Mononuclear cell (primary cell): ENCODE measurements around the gene SMPDL3A. TPM values are rescaled to one million over a fixed set of nuclear protein-coding genes. Genes with fewer than 3 reads are reported as not detected.

Experiments used
- H3K27me3 ChIP-seq: 2 replicates; pipeline ENCODE4 v1.6.0; 2011; ENCODE audit warnings: low read length, control low read depth; ENCODE audit not compliant: insufficient read depth
- H3K4me1 ChIP-seq: 2 replicates; pipeline ENCODE4 v1.5.1; 2011; ENCODE audit warnings: mild to moderate bottlenecking, low read length, control low read depth; ENCODE audit not compliant: insufficient read depth
- H3K4me3 ChIP-seq: 2 replicates; pipeline ENCODE4 v1.5.1; 2011; ENCODE audit warnings: mild to moderate bottlenecking, low read length, moderate library complexity
- H3K9me3 ChIP-seq: 2 replicates; pipeline ENCODE4 v1.5.1; 2011; ENCODE audit warnings: low read depth, mild to moderate bottlenecking, control low read depth, low read length
- total RNA-seq: library from RNA; depleted of rRNA; stranded (reverse); fragments of >200 nt; gene quantifications from one replicate; pipeline ENCODE4 v1.2.3, GENCODE V29; 2012

Gene SMPDL3A
- total RNA-seq, 1 donor: 10.7 TPM

GRCh38 chr6:122788663-122789181 lies 336 bp upstream of the SMPDL3A start:
- Histone ChIP-seq H3K4me1 (peaks cover 31% of the 10 kb centered on the region), H3K27me3 (peaks cover 60% of the 10 kb centered on the region), H3K9me3 (no peaks in the 10 kb centered on the region), H3K4me3 (peak overlapping the region; percentile 54)

GRCh38 chr6:122790028-122790422 lies 967 bp downstream of the SMPDL3A start:
- Histone ChIP-seq H3K4me3 (peak overlapping the region; percentile 54), H3K9me3 (no peaks in the 10 kb centered on the region), H3K27me3 (peaks cover 56% of the 10 kb centered on the region), H3K4me1 (peaks cover 31% of the 10 kb centered on the region)

- H3K4me1 ChIP-seq: peaks cover 31% of the 10 kb centered on the region
- H3K27me3 ChIP-seq: peaks cover 50% of the 10 kb centered on the region
- H3K4me3 ChIP-seq: peak overlapping the region; percentile 54
Observed at GRCh38 chr6:122790423-122791309, 1.6 kb downstream of the SMPDL3A start.

GRCh38 chr6:122791310-122791679 lies 2.2 kb downstream of the SMPDL3A start:
- Histone ChIP-seq H3K27me3 (peaks cover 44% of the 10 kb centered on the region), H3K9me3 (no peaks in the 10 kb centered on the region), H3K4me3 (no peak overlapping the region), H3K4me1 (peaks cover 31% of the 10 kb centered on the region)

More at GRCh38 chr6:122790423-122791309, 1.6 kb downstream of the SMPDL3A start:
- H3K9me3 ChIP-seq: no peaks in the 10 kb centered on the region

- no peak overlapping the region for H3K4me3 ChIP-seq
- H3K4me1 ChIP-seq: peaks cover 31% of the 10 kb centered on the region
- no peaks in the 10 kb centered on the region for H3K9me3 ChIP-seq
- H3K27me3 ChIP-seq: peaks cover 29% of the 10 kb centered on the region
Observed at GRCh38 chr6:122792766-122793165, 3.7 kb downstream of the SMPDL3A start.

- H3K4me3 ChIP-seq: no peak overlapping the region
- H3K4me1 ChIP-seq: no peaks in the 10 kb centered on the region
- no peaks in the 10 kb centered on the region for H3K9me3 ChIP-seq
- no peaks in the 10 kb centered on the region for H3K27me3 ChIP-seq
Observed at GRCh38 chr6:122797537-122797936, 8.5 kb downstream of the SMPDL3A start.

GRCh38 chr6:122798099-122798641 lies 9.1 kb downstream of the SMPDL3A start:
- H3K9me3 ChIP-seq: no peaks in the 10 kb centered on the region
- H3K4me3 ChIP-seq: no peak overlapping the region
- no peaks in the 10 kb centered on the region for H3K4me1 ChIP-seq
- no peaks in the 10 kb centered on the region for H3K27me3 ChIP-seq

- Histone ChIP-seq H3K27me3 (no peaks in the 10 kb centered on the region), H3K4me3 (no peak overlapping the region), H3K4me1 (no peaks in the 10 kb centered on the region), H3K9me3 (no peaks in the 10 kb centered on the region)
Observed at GRCh38 chr6:122799140-122799745, 10.2 kb downstream of the SMPDL3A start.

- no peaks in the 10 kb centered on the region for H3K27me3 ChIP-seq
- H3K4me1 ChIP-seq: no peaks in the 10 kb centered on the region
- H3K4me3 ChIP-seq: no peak overlapping the region
Observed at GRCh38 chr6:122799916-122800686, 11.0 kb downstream of the SMPDL3A start.

GRCh38 chr6:122800906-122801305 lies 11.8 kb downstream of the SMPDL3A start:
- H3K9me3 ChIP-seq: no peaks in the 10 kb centered on the region
- no peak overlapping the region for H3K4me3 ChIP-seq
- H3K27me3 ChIP-seq: no peaks in the 10 kb centered on the region
- H3K4me1 ChIP-seq: no peaks in the 10 kb centered on the region

More at GRCh38 chr6:122799916-122800686, 11.0 kb downstream of the SMPDL3A start:
- no peaks in the 10 kb centered on the region for H3K9me3 ChIP-seq

GRCh38 chr6:122801397-122801796 lies 12.3 kb downstream of the SMPDL3A start:
- no peaks in the 10 kb centered on the region for H3K27me3 ChIP-seq
- H3K4me1 ChIP-seq: no peaks in the 10 kb centered on the region
- no peak overlapping the region for H3K4me3 ChIP-seq
- no peaks in the 10 kb centered on the region for H3K9me3 ChIP-seq

- Histone ChIP-seq H3K27me3 (no peaks in the 10 kb centered on the region), H3K9me3 (no peaks in the 10 kb centered on the region), H3K4me3 (no peak overlapping the region), H3K4me1 (no peaks in the 10 kb centered on the region)
Observed at GRCh38 chr6:122803171-122803661, 14.2 kb downstream of the SMPDL3A start.

- Histone ChIP-seq H3K4me3 (no peak overlapping the region), H3K9me3 (no peaks in the 10 kb centered on the region), H3K4me1 (no peaks in the 10 kb centered on the region), H3K27me3 (no peaks in the 10 kb centered on the region)
Observed at GRCh38 chr6:122804962-122805485, 16.0 kb downstream of the SMPDL3A start.

- Histone ChIP-seq H3K27me3 (no peaks in the 10 kb centered on the region), H3K4me1 (no peaks in the 10 kb centered on the region), H3K9me3 (no peaks in the 10 kb centered on the region), H3K4me3 (no peak overlapping the region)
Observed at GRCh38 chr6:122806291-122806690, 17.2 kb downstream of the SMPDL3A start.
